ENCODE data around the gene LRRC55.
A peak's percentile ranks its signal among the peaks of the same experiment; 100 is the strongest.

Gene LRRC55

DNA sequence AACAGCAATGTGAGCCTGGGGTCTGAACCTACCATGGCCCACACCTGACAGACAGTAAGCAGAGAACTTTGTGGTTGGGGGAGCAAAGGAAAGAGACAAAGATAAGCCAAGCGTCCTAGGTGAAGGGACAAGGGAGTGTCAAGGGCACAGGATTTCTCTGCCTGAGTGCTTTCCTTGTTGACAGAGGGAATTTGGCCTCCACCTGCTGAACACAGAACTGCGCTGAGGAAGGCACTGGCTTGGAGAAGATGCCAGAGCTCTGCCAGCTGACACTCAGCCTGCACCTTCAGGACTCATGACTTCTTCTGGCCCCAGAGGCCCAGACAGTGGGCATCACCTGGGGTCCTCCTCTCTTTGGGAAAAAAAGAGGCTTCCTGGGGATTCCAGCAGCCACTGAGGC, 789 bp upstream of the LRRC55 start:
- H3K36me3 ChIP-seq (ENCODE audit: insufficient read depth, low read depth, low read length): no peaks in the 10 kb centered on the region
- H3K27me3 ChIP-seq (ENCODE audit: insufficient read depth, low read length): peaks cover 36% of the 10 kb centered on the region
- no peak overlapping the region for H3K27ac ChIP-seq (ENCODE audit: low read length)
- H3K9ac ChIP-seq (ENCODE audit: low read depth, low read length): no peak overlapping the region; the same call in 1 of the 2 replicates
- H3K4me3 ChIP-seq (ENCODE audit: low read length): peak overlapping the region; percentile 71; the same call in 1 of the 2 replicates
- H3K4me1 ChIP-seq (ENCODE audit: insufficient read depth, low read length): peaks cover 6% of the 10 kb centered on the region; the same call in 1 of the 2 replicates
- no peaks in the 10 kb centered on the region for H3K9me3 ChIP-seq (ENCODE audit: insufficient read depth, low read depth, low read length)

DNA sequence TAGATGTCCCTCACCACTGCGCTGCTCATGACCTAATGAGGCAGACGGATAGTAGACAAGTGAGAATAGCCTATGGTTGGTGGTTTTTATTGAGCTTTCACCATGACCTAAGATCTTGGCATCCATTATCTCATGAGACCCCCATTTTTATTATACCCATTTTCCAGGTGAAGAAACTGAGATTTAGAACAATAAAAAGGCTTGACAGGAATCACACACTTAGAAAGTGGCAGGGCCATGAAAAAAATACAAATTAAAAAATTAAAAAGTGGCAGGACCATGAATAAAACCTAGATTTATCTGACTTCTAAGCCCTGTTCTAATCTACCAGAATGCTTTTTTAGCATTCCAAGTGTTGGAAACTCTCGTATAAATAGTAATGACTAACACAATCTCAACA, 1.1 kb downstream of the LRRC55 start:
- H3K9ac ChIP-seq (ENCODE audit: low read depth, low read length): no peak overlapping the region
- no peaks in the 10 kb centered on the region for H3K9me3 ChIP-seq (ENCODE audit: insufficient read depth, low read depth, low read length)
- H3K4me1 ChIP-seq (ENCODE audit: insufficient read depth, low read length): peaks cover 6% of the 10 kb centered on the region; the same call in 1 of the 2 replicates
- H3K27ac ChIP-seq (ENCODE audit: low read length): no peak overlapping the region
- peaks cover 36% of the 10 kb centered on the region for H3K27me3 ChIP-seq (ENCODE audit: insufficient read depth, low read length)
- H3K36me3 ChIP-seq (ENCODE audit: insufficient read depth, low read depth, low read length): no peaks in the 10 kb centered on the region; the same call in 1 of the 2 replicates
- no peak overlapping the region for H3K4me3 ChIP-seq (ENCODE audit: low read length)

DNA sequence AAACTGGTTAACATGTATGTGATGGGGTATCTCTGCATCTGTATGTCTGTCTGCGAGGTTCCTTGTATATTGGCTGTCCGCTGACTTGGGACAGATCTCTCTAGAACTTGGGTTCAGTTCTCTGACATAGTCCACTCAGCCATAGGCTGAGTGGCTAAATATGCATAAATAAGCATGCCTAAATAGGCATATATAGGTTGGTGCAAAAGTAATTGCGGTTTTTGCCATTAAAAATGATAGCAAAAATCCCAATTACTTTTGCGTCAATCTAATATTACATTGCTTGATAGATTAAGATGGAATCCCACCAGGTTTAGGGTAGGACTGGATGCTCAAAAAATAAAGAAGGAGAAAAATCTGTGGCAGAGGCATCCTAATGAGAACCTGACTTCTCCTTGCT, 8.8 kb downstream of the LRRC55 start:
- Histone ChIP-seq H3K27ac (ENCODE audit: low read length) (no peak overlapping the region), H3K4me3 (ENCODE audit: low read length) (no peak overlapping the region)

DNA sequence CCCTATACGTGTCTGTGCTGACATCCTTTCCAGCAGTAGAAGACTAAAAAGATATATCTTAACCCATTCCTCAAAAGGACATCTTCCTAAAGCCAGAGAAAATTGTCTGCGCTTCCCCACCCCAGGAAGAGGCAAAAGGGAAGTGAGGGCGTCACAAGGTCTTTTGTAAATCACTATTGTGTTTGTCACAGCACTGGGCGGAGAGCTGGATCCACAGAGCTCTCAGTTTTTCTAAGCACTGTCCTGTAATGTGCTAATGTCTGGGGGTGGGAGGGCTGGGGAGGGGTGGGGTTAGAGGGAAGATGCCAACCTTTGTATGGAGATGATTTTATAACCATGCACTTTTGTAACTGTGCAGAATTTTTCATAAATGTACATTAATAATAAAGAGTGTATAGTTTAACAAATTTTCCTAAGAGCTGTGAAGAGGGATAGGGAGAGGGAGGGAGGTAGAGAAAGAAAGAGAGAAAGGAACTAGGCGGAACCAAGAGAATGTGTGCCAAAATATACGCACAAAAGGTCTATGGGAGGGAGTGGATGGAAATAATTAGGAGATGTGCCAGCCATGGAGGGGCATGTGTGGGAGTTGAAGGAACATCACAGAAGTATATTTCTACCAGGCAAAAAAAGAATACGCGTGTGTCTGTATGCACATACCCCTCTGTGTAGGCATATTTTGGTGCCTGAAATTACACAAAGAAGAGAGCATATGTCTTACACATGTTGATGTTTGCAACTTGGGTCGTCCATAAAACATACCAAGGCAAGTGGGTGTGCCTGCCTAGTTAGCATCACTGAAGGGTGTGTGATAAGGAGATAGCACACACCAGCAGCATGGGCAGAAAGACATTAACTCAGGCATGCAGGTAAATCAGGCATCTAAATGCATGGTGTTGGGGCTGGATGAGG, 9.8 kb downstream of the LRRC55 start:
- no peaks in the 10 kb centered on the region; the same call in 1 of the 2 replicates for H3K36me3 ChIP-seq (ENCODE audit: insufficient read depth, low read depth, low read length)
- no peaks in the 10 kb centered on the region for H3K9me3 ChIP-seq (ENCODE audit: insufficient read depth, low read depth, low read length)
- no peak overlapping the region for H3K27ac ChIP-seq (ENCODE audit: low read length)
- no peak overlapping the region for H3K9ac ChIP-seq (ENCODE audit: low read depth, low read length)
- H3K27me3 ChIP-seq (ENCODE audit: insufficient read depth, low read length): no peaks in the 10 kb centered on the region
- H3K4me1 ChIP-seq (ENCODE audit: insufficient read depth, low read length): 0 out of 2 replicates have a peak, but pooled peaks cover 2% of the 10 kb centered on the region
- H3K4me3 ChIP-seq (ENCODE audit: low read length): no peak overlapping the region

More for the DNA sequence above, 8.8 kb downstream of the LRRC55 start:
- Histone ChIP-seq H3K9ac (ENCODE audit: low read depth, low read length) (no peak overlapping the region), H3K27me3 (ENCODE audit: insufficient read depth, low read length) (no peaks in the 10 kb centered on the region), H3K36me3 (ENCODE audit: insufficient read depth, low read depth, low read length) (no peaks in the 10 kb centered on the region; the same call in 1 of the 2 replicates), H3K4me1 (ENCODE audit: insufficient read depth, low read length) (0 out of 2 replicates have a peak, but pooled peaks cover 2% of the 10 kb centered on the region), H3K9me3 (ENCODE audit: insufficient read depth, low read depth, low read length) (no peaks in the 10 kb centered on the region)

GRCh38 chr11:57192316-57192715, 10.6 kb downstream of the LRRC55 start:
- Histone ChIP-seq H3K9ac (ENCODE audit: low read depth, low read length) (no peak overlapping the region), H3K27ac (ENCODE audit: low read length) (no peak overlapping the region), H3K9me3 (ENCODE audit: insufficient read depth, low read depth, low read length) (no peaks in the 10 kb centered on the region), H3K36me3 (ENCODE audit: insufficient read depth, low read depth, low read length) (no peaks in the 10 kb centered on the region; the same call in 1 of the 2 replicates), H3K27me3 (ENCODE audit: insufficient read depth, low read length) (no peaks in the 10 kb centered on the region), H3K4me1 (ENCODE audit: insufficient read depth, low read length) (0 out of 2 replicates have a peak, but pooled peaks cover 2% of the 10 kb centered on the region), H3K4me3 (ENCODE audit: low read length) (no peak overlapping the region)

GRCh38 chr11:57196596-57196995, 14.8 kb downstream of the LRRC55 start:
- Histone ChIP-seq H3K27ac (ENCODE audit: low read length) (no peak overlapping the region), H3K36me3 (ENCODE audit: insufficient read depth, low read depth, low read length) (no peaks in the 10 kb centered on the region), H3K4me3 (ENCODE audit: low read length) (no peak overlapping the region), H3K9ac (ENCODE audit: low read depth, low read length) (no peak overlapping the region), H3K27me3 (ENCODE audit: insufficient read depth, low read length) (no peaks in the 10 kb centered on the region), H3K9me3 (ENCODE audit: insufficient read depth, low read depth, low read length) (no peaks in the 10 kb centered on the region), H3K4me1 (ENCODE audit: insufficient read depth, low read length) (0 out of 2 replicates have a peak, but pooled peaks cover 2% of the 10 kb centered on the region)

- H3K4me3 ChIP-seq (ENCODE audit: low read length): no peak overlapping the region
- H3K9ac ChIP-seq (ENCODE audit: low read depth, low read length): no peak overlapping the region
- 0 out of 2 replicates have a peak, but pooled peaks cover 2% of the 10 kb centered on the region for H3K4me1 ChIP-seq (ENCODE audit: insufficient read depth, low read length)
- H3K36me3 ChIP-seq (ENCODE audit: insufficient read depth, low read depth, low read length): no peaks in the 10 kb centered on the region
- no peak overlapping the region for H3K27ac ChIP-seq (ENCODE audit: low read length)
- H3K27me3 ChIP-seq (ENCODE audit: insufficient read depth, low read length): no peaks in the 10 kb centered on the region
- no peaks in the 10 kb centered on the region for H3K9me3 ChIP-seq (ENCODE audit: insufficient read depth, low read depth, low read length)
These were observed 16.0 kb downstream of the LRRC55 start for GRCh38 chr11:57197762-57198161.

GRCh38 chr11:57199330-57199729, 17.6 kb downstream of the LRRC55 start:
- no peaks in the 10 kb centered on the region for H3K27me3 ChIP-seq (ENCODE audit: insufficient read depth, low read length)
- H3K4me1 ChIP-seq (ENCODE audit: insufficient read depth, low read length): peaks cover 7% of the 10 kb centered on the region; the same call in 1 of the 2 replicates
- H3K27ac ChIP-seq (ENCODE audit: low read length): no peak overlapping the region
- no peak overlapping the region for H3K9ac ChIP-seq (ENCODE audit: low read depth, low read length)
- H3K4me3 ChIP-seq (ENCODE audit: low read length): no peak overlapping the region
- H3K36me3 ChIP-seq (ENCODE audit: insufficient read depth, low read depth, low read length): no peaks in the 10 kb centered on the region
- no peaks in the 10 kb centered on the region for H3K9me3 ChIP-seq (ENCODE audit: insufficient read depth, low read depth, low read length)

GRCh38 chr11:57200917-57201316, 19.2 kb downstream of the LRRC55 start:
- Histone ChIP-seq H3K36me3 (ENCODE audit: insufficient read depth, low read depth, low read length) (no peaks in the 10 kb centered on the region), H3K4me3 (ENCODE audit: low read length) (no peak overlapping the region), H3K27ac (ENCODE audit: low read length) (no peak overlapping the region), H3K9me3 (ENCODE audit: insufficient read depth, low read depth, low read length) (no peaks in the 10 kb centered on the region), H3K4me1 (ENCODE audit: insufficient read depth, low read length) (peaks cover 17% of the 10 kb centered on the region; the same call in 1 of the 2 replicates), H3K9ac (ENCODE audit: low read depth, low read length) (no peak overlapping the region), H3K27me3 (ENCODE audit: insufficient read depth, low read length) (no peaks in the 10 kb centered on the region)

GRCh38 chr11:57202281-57202680, 20.5 kb downstream of the LRRC55 start:
- H3K27me3 ChIP-seq (ENCODE audit: insufficient read depth, low read length): no peaks in the 10 kb centered on the region
- no peak overlapping the region for H3K27ac ChIP-seq (ENCODE audit: low read length)
- no peaks in the 10 kb centered on the region for H3K36me3 ChIP-seq (ENCODE audit: insufficient read depth, low read depth, low read length)
- peaks cover 17% of the 10 kb centered on the region; the same call in 1 of the 2 replicates for H3K4me1 ChIP-seq (ENCODE audit: insufficient read depth, low read length)
- H3K9me3 ChIP-seq (ENCODE audit: insufficient read depth, low read depth, low read length): no peaks in the 10 kb centered on the region
- H3K4me3 ChIP-seq (ENCODE audit: low read length): no peak overlapping the region
- no peak overlapping the region for H3K9ac ChIP-seq (ENCODE audit: low read depth, low read length)

- Histone ChIP-seq H3K9ac (ENCODE audit: low read depth, low read length) (no peak overlapping the region), H3K27ac (ENCODE audit: low read length) (no peak overlapping the region), H3K4me1 (ENCODE audit: insufficient read depth, low read length) (peaks cover 17% of the 10 kb centered on the region; the same call in 1 of the 2 replicates), H3K9me3 (ENCODE audit: insufficient read depth, low read depth, low read length) (no peaks in the 10 kb centered on the region), H3K4me3 (ENCODE audit: low read length) (no peak overlapping the region), H3K36me3 (ENCODE audit: insufficient read depth, low read depth, low read length) (no peaks in the 10 kb centered on the region), H3K27me3 (ENCODE audit: insufficient read depth, low read length) (no peaks in the 10 kb centered on the region)
These were observed 21.6 kb downstream of the LRRC55 start for GRCh38 chr11:57203359-57203758.

All from iPS-20b (cell line).